Lung (tissue), 12 donors: ENCODE measurements around the gene SP5. TPM values are rescaled to one million over a fixed set of nuclear protein-coding genes. Genes with fewer than 3 reads are reported as not detected.

Experiments used
- ATAC-seq: fragments of 200-7000 bp; cut with Tn5 transposase; one replicate; pipeline ENCODE4 v1.9.1; 2020; ENCODE audit warnings: moderate number of reproducible peaks; ENCODE audit not compliant: insufficient read depth, low FRiP score
- DNase-seq, 3 donors: peaks; one replicate each; pipeline ENCODE4 v3.0.0-alpha.2; 2013 to 2017
- H3K27ac ChIP-seq, 2 donors: one replicate each; pipeline ENCODE4 v1.5.1; 2013; ENCODE audit warnings: mild to moderate bottlenecking in 2 of 2, moderate library complexity in 2 of 2, control low read depth in 1 of 2, inconsistent platforms in 1 of 2, low read depth in 1 of 2, low read length in 1 of 2
- H3K27me3 ChIP-seq, 3 donors: one replicate each; pipeline ENCODE4 v1.5.1; 2013; ENCODE audit warnings: low read length in 2 of 3; ENCODE audit not compliant: control insufficient read depth in 3 of 3, insufficient read depth in 3 of 3
- H3K36me3 ChIP-seq, 4 donors: one replicate each; pipeline ENCODE4 v1.5.1; 2013; ENCODE audit warnings: low read length in 4 of 4, mild to moderate bottlenecking in 1 of 4, moderate library complexity in 1 of 4; ENCODE audit not compliant: control insufficient read depth in 4 of 4, insufficient read depth in 4 of 4
- H3K4me1 ChIP-seq, 5 donors: one replicate each; pipeline ENCODE4 v1.5.1; 2013; ENCODE audit warnings: low read length in 5 of 5, mild to moderate bottlenecking in 2 of 5, moderate library complexity in 1 of 5; ENCODE audit not compliant: control insufficient read depth in 5 of 5, insufficient read depth in 5 of 5
- H3K4me3 ChIP-seq: one replicate; pipeline ENCODE4 v1.5.1; 2013; ENCODE audit warnings: mild to moderate bottlenecking, control low read depth, moderate library complexity
- H3K9ac ChIP-seq, 2 donors: one replicate each; pipeline ENCODE4 v1.5.1; 2013; ENCODE audit warnings: low read length in 2 of 2, control low read depth in 1 of 2; ENCODE audit not compliant: insufficient read depth in 1 of 2
- H3K9me3 ChIP-seq, 4 donors: one replicate each; pipeline ENCODE4 v1.5.1; 2013; ENCODE audit warnings: low read length in 3 of 4, mild to moderate bottlenecking in 1 of 4, moderate library complexity in 1 of 4; ENCODE audit not compliant: control insufficient read depth in 4 of 4, insufficient read depth in 3 of 4
- WGBS, 2 donors: extraction: QIAGEN DNeasy Blood & Tissue Kit; methylation state at CpG; one replicate each; pipeline ENCODE4 v1.1.7; 2013; 5-methylcytosine and 5-hydroxymethylcytosine counted together
- polyA plus RNA-seq, 2 donors: library from polyadenylated mRNA; stranded (reverse); fragments of 200-250 nt; gene quantifications; one replicate each; pipeline ENCODE4 v1.2.1, GENCODE V29; 2013
- total RNA-seq, 2 donors: library from RNA; depleted of rRNA in 1 of 2; stranded (reverse); fragments of >200 nt in 1 of 2; gene quantifications; one replicate each; pipeline ENCODE4 v1.2.1, GENCODE V29; 2014 to 2021
- TF ChIP-seq, protein P1 (sequence below): IDR thresholded peaks from 2 replicates; pipeline ENCODE4 v1.5.1; 2012; ENCODE audit warnings: mild to moderate bottlenecking; ENCODE audit errors: control extremely low read depth, extremely low read depth
- donor health status: control.
- donor health status: control.
- donor health status: Bipolar disorder and iron deficiency.
- donor health status: healthy.
- donor health status: DM: yes; HTN: yes; CAD: no.

SP5 gene
- total and polyA plus RNA-seq, 4 donors, result 0.45 to 5.2 (median 2.9) TPM

DNA sequence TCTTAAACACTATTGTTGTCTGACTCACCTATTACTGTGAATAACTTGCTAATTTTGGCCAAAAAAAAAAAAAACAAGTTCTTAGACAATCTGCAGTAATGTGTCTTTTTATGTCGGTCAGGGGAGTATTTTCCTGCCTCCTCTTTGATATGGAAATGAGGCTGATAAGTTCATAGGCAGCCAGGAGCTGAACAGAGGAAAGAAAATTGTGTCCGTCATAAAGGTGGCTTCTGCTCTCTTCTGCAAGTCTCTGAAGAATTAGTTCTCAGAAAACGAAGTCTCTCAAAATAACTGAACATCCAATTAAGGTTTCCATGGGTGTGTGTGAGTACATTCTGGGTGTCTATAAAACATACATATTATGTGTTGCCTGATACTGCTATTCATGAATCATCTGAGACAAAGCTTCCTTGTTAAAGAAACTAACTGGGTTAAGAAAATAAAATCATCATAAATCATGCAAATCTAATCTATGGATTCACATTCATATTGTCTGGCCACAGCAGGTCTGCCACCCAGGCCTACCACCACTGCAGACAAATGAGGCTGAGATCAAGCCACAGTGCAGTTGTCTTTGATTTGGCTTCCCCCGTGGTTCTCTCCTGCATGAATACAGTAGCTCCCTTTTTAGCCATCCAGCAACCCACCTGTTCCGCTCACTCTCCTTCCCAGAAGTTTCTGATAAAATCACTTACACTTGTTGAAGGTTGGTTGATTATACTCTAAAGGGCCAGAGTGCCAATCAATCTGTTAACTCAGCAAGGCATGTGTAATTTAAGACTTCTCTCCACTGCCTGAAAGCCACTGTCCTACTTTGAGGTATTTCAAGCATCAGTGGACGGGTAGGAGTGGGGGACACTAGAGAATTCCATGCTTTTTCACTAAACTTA lies 19.4 kb upstream of the SP5 start:
- TF ChIP-seq, protein P1, sequence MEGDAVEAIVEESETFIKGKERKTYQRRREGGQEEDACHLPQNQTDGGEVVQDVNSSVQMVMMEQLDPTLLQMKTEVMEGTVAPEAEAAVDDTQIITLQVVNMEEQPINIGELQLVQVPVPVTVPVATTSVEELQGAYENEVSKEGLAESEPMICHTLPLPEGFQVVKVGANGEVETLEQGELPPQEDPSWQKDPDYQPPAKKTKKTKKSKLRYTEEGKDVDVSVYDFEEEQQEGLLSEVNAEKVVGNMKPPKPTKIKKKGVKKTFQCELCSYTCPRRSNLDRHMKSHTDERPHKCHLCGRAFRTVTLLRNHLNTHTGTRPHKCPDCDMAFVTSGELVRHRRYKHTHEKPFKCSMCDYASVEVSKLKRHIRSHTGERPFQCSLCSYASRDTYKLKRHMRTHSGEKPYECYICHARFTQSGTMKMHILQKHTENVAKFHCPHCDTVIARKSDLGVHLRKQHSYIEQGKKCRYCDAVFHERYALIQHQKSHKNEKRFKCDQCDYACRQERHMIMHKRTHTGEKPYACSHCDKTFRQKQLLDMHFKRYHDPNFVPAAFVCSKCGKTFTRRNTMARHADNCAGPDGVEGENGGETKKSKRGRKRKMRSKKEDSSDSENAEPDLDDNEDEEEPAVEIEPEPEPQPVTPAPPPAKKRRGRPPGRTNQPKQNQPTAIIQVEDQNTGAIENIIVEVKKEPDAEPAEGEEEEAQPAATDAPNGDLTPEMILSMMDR, result no peak
- H3K4me3 ChIP-seq, result no peak overlapping the region
- DNase-seq, result no peak
- no peaks in the 10 kb centered on the region for H3K9me3 ChIP-seq
- 76 to 86% methylated on average over 6 of the region's 6 CpGs for WGBS, 2 donors
- no peak overlapping the region for H3K9ac ChIP-seq
- H3K27me3 ChIP-seq, result no peaks in the 10 kb centered on the region
- no peak for ATAC-seq
- H3K36me3 ChIP-seq, result no peaks in the 10 kb centered on the region
- peaks cover 0 to 8% (median 0%) of the 10 kb centered on the region in 5 donors for H3K4me1 ChIP-seq
- H3K27ac ChIP-seq, result no peak overlapping the region

DNA sequence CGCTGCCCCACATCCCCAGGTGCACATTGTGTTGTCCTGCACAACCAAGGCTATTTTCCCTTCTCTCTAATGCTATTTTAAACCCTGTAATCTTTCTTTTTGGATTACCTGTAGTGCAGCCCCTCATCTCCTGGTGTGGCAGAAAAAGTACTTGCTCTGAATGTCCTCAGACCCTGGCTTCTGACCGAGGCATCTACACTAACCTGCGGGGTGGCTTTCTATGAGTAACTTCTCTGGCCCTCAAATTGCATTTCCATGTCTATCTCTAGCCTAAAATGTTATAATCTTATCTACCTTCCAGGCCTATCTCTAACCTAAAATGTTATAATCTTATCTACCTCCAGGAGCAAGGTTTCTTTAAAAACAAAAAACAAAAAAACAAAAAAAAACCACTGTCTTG lies 18.2 kb upstream of the SP5 start:
- WGBS, 2 donors, result 90 to 92% methylated on average over 3 of the region's 3 CpGs
- no peak for DNase-seq
- Histone ChIP-seq H3K36me3 (no peaks in the 10 kb centered on the region), H3K9me3 (no peaks in the 10 kb centered on the region), H3K4me1 (peaks cover 0 to 8% (median 0%) of the 10 kb centered on the region in 5 donors), H3K9ac (no peak overlapping the region), H3K4me3 (no peak overlapping the region), H3K27ac (no peak overlapping the region), H3K27me3 (no peaks in the 10 kb centered on the region)
- no peak for ATAC-seq
- TF ChIP-seq, protein P1, result no peak

DNA sequence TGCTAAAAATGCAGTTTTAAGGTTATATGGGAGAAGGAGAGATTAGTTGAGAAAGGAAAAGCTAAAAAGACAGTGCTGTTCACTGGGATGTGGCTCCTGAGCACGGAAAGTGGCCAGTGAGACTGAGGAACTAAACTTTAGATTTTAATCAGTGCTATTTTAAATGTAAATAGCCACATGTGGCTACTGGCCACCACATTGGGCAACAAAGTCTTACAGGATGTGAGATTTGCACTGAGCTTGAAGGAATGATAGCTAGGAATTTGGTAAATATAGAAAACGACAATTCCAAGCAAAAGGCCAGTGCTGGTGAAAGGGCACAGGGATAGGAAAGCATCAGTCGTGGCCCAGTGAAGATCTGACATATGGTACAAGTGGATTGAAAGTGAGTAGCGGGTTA lies 14.1 kb upstream of the SP5 start:
- Histone ChIP-seq H3K9ac (no peak overlapping the region), H3K4me1 (peaks cover 0 to 4% (median 0%) of the 10 kb centered on the region in 5 donors), H3K36me3 (no peaks in the 10 kb centered on the region), H3K27me3 (no peaks in the 10 kb centered on the region), H3K9me3 (peaks cover 0 to 2% (median 0%) of the 10 kb centered on the region in 4 donors), H3K4me3 (no peak overlapping the region), H3K27ac (no peak overlapping the region)
- 83 to 88% methylated on average over 4 of the region's 4 CpGs for WGBS, 2 donors
- no peak for ATAC-seq
- no peak for DNase-seq
- TF ChIP-seq, protein P1, result no peak
